Heart right ventricle (tissue), 16 donors: ENCODE data around the gene GPBP1. TPM values are rescaled to one million over a fixed set of nuclear protein-coding genes. Genes with fewer than 3 reads are reported as not detected.
"Not testable (repeated sequence)": the region's sequence is repeated elsewhere in the genome, so short reads cannot be mapped to it uniquely, and the experiment has no call there.

Source experiments
- ATAC-seq, 8 donors: fragments of 200-7000 bp; cut with Tn5 transposase; one replicate each; pipeline ENCODE4 v1.9.1; 2020; ENCODE audit warnings: mild to moderate bottlenecking in 8 of 8, moderate library complexity in 8 of 8, moderate number of reproducible peaks in 1 of 8
- DNase-seq, 2 donors: peaks; one replicate each; pipeline ENCODE4 v3.0.0-alpha.2; 2020
- H3K27ac ChIP-seq, 10 donors: fragments of 200-600 bp; sonication (generic) in 2 of 10; one replicate each; pipeline versions ENCODE4 v1.5.0 to v1.8.0; 2020 to 2022; ENCODE audit warnings: mild to moderate bottlenecking in 3 of 10
- H3K27me3 ChIP-seq, 7 donors: fragments of 200-600 bp; one replicate each; pipeline ENCODE4 v1.8.0; 2021 to 2022; ENCODE audit warnings: mild to moderate bottlenecking in 2 of 7
- H3K36me3 ChIP-seq, 9 donors: fragments of 200-600 bp; sonication (generic) in 1 of 9; one replicate each; pipeline versions ENCODE4 v1.5.0 to v1.8.0; 2020 to 2022; ENCODE audit warnings: mild to moderate bottlenecking in 2 of 9
- H3K4me1 ChIP-seq, 9 donors: fragments of 200-600 bp; sonication (generic) in 1 of 9; one replicate each; pipeline versions ENCODE4 v1.5.0 to v1.8.0; 2020 to 2022; ENCODE audit warnings: mild to moderate bottlenecking in 4 of 9
- H3K4me3 ChIP-seq, 10 donors: fragments of 200-600 bp; sonication (generic) in 2 of 10; one replicate each; pipeline versions ENCODE4 v1.5.0 to v1.8.0; 2020 to 2022; ENCODE audit warnings: mild to moderate bottlenecking in 7 of 10, moderate library complexity in 2 of 10
- H3K9me3 ChIP-seq, 11 donors: fragments of 200-600 bp in 10 of 11; sonication (generic) in 2 of 11; one replicate each; pipeline versions ENCODE4 v1.5.0 to v1.8.0; 2013 to 2022; ENCODE audit warnings: mild to moderate bottlenecking in 2 of 11, control low read depth in 1 of 11, moderate library complexity in 1 of 11
- WGBS, 2 donors: extraction: QIAGEN DNeasy Blood & Tissue Kit; methylation state at CpG; one replicate each; pipeline ENCODE4 v1.1.7; 2013; ENCODE audit warnings: inconsistent platforms in 1 of 2; 5-methylcytosine and 5-hydroxymethylcytosine counted together
- intact Hi-C, 10 donors: fragments of 100-400 bp; cut with DNase I; formaldehyde crosslinking; loops; one replicate each; pipeline versions ENCODE4 v1.11.1 to v1.14.2; 2022
- polyA plus RNA-seq, 2 donors: library from polyadenylated mRNA; stranded (reverse); fragments of 200-250 nt; gene quantifications; one replicate each; pipeline ENCODE4 v1.2.3, GENCODE V29; 2013
- total RNA-seq, 10 donors: library from RNA; stranded (reverse); fragmentation: NEBNext Ultra II Directional in 3 of 10; extraction: Animal tissue kit (Norgen Biotek cat#: 25700) in 3 of 10; gene quantifications; one replicate each; pipeline versions ENCODE4 v1.2.1 to v1.2.4, GENCODE V29; 2021 to 2023
- TF ChIP-seq, protein P1 (sequence below), 9 donors: fragments of 200-600 bp; sonication (generic) in 2 of 9; IDR thresholded peaks; one replicate each; pipeline versions ENCODE4 v1.5.0 to v1.8.0; 2021 to 2022; ENCODE audit warnings: antibody characterized with exemption in 9 of 9, mild to moderate bottlenecking in 5 of 9, moderate library complexity in 1 of 9
- donor health status: Arrhythmogenic right ventricular cardiomyopathy.
- donor health status: ischemic (EF 13 %, LVEDD 7.1; RV severe dilation, severe dysfunction).
- donor health status: healthy with polysubstance abuse.
- donor health status: DM: no; HTN: yes; CAD: no.
- donor health status: DM: no; HTN: no; CAD: no.
- donor health status: ischemic (EF 25% LVEDD 6.9; RV normal size, moderate dysfunction).
- donor health status: ischemic (EF 25% LVEDD 5.7; RV mildly dilated, moderate dysfunction).
- donor health status: healthy.
- donor health status: DM: yes; HTN: yes; CAD: no.
- donor health status: Ischemic cardiomyopathy.
- donor health status: ischemic (EF 35%, LVEDD 5.7; RV mildly dilated, moderate dysfunction).
- donor health status: nonischemic (EF 11% LVEDD 7.7; RV severe dilation, severe dysfunction).
- donor health status: DM: yes; HTN: yes; CAD: no.
- donor health status: PGD.
- donor health status: ischemic (EF 29% LVEDD 5.4; RV normal size, mild dysfunction).
- donor health status: nonischemic (EF 23%, LVEDD 6.1; RV moderate dilation, normal function).

Gene GPBP1
- total and polyA plus RNA-seq, 12 donors: 40.1 to 69.3 (median 51.0) TPM

DNA sequence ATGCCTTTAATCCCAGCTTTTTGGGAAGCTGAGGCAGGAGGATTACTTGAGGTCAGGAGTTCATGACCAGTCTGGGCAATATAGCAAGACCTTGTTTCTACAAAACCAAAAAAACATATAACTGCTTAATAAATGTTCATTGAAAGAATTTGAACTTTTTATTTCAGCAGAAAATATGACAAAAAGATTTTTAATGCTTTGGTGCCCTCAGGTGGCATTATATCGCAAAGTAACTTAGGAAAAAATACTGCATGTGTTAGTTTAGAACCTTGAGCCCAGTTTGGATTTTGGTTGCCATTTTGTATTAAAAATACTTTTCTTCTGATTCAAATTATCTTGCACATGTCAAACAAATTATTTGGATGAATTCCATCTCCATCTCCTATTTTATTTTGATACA, 103.2 kb downstream of the GPBP1 start:
- intact Hi-C loops: no loop called here
- TF ChIP-seq, protein P1, sequence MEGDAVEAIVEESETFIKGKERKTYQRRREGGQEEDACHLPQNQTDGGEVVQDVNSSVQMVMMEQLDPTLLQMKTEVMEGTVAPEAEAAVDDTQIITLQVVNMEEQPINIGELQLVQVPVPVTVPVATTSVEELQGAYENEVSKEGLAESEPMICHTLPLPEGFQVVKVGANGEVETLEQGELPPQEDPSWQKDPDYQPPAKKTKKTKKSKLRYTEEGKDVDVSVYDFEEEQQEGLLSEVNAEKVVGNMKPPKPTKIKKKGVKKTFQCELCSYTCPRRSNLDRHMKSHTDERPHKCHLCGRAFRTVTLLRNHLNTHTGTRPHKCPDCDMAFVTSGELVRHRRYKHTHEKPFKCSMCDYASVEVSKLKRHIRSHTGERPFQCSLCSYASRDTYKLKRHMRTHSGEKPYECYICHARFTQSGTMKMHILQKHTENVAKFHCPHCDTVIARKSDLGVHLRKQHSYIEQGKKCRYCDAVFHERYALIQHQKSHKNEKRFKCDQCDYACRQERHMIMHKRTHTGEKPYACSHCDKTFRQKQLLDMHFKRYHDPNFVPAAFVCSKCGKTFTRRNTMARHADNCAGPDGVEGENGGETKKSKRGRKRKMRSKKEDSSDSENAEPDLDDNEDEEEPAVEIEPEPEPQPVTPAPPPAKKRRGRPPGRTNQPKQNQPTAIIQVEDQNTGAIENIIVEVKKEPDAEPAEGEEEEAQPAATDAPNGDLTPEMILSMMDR (IDR thresholded peaks at IDR 0.05): peak in 6 of 9 donors; percentile 12 to 46 (median 33)
- Histone ChIP-seq H3K9me3 (no peaks in the 10 kb centered on the region), H3K27me3 (no peaks in the 10 kb centered on the region), H3K4me1 (no peaks in the 10 kb centered on the region), H3K36me3 (no peaks in the 10 kb centered on the region), H3K27ac (no peak overlapping the region), H3K4me3 (no peak overlapping the region)
- DNase-seq (no peak), ATAC-seq (no peak)
- 93 to 97% methylated on average over 1 of the region's 1 CpG for WGBS, 2 donors

DNA sequence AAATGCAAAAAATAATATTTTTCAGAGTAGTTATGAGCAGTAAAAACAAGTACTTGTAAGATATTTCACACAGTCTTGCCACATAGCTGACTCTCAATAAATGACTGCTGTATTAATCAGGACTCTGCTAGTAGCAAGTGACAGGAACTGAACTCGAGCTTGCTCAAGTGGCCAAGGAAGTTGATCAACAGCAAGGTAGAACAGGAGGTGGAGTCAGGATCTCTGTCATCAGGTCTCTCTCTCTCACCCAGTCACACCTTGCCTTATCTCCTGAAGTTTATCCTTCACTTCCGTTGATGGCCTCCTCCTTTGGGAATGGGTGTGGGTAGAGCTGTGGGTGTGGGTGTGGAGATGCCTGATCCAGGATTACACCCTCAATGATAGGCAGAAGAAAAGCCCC, 107.0 kb downstream of the GPBP1 start:
- Histone ChIP-seq H3K9me3 (peaks cover 0 to 14% (median 0%) of the 10 kb centered on the region in 11 donors), H3K27ac (no peak overlapping the region), H3K4me1 (no peaks in the 10 kb centered on the region), H3K4me3 (no peak overlapping the region), H3K27me3 (no peaks in the 10 kb centered on the region), H3K36me3 (no peaks in the 10 kb centered on the region)
- ATAC-seq (no peak), DNase-seq (no peak)
- intact Hi-C loops: no loop called here
- TF ChIP-seq, protein P1 (IDR thresholded peaks at IDR 0.05): no peak
- WGBS, 2 donors: 46 to 60% methylated on average over 2 of the region's 2 CpGs

DNA sequence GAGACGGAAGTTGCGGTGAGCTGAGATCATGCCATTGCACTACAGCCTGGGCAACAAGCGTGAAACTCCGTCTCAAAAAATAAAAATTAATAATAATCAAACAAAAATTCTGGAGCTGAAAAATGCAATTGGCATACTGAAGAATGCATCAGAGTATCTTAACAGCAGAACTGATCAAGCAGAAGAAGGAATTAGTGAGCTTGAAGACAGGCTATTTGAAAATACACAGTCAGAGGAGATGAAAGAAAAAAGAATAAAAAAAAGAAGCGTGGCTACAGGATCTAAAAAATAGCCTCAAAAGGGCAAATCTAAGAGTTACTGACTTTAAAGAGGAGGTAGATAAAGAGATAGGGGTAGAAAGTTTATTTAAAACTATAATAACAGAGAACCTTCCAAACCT, 111.2 kb downstream of the GPBP1 start:
- H3K9me3 ChIP-seq: peaks cover 0 to 29% (median 0%) of the 10 kb centered on the region in 11 donors
- intact Hi-C loops: not testable (repeated sequence)

DNA sequence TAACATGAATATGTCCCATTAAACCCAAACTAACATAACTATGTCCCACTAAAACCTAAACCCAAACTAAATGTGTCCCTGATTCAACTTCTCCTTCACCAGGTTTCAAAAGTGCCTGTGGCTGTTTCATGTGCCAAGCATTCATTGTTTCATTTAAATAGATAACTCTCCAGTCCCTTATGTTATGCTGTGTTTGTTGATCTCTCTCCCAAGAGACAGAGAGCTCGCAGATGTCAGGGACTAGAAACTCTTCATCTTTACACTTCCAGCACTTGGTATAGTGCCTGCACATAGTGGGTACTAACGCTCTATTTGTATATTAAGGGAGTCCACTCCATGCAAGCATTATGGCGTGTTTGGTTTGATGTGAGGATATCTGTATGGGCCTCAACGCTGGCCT, 118.0 kb downstream of the GPBP1 start:
- intact Hi-C loops: loop anchor here in 1 of 10 donors (10.0 kb wide), 1 partner anchor 593 kb away; no protein-coding TSS in a partner anchor

More for the DNA sequence above, 111.2 kb downstream of the GPBP1 start:
- H3K27ac ChIP-seq, H3K36me3 ChIP-seq, DNase-seq, H3K27me3 ChIP-seq, H3K4me3 ChIP-seq, H3K4me1 ChIP-seq, ATAC-seq: not testable (repeated sequence)
- WGBS, 2 donors: 95 to 97% methylated on average over 5 of the region's 5 CpGs

DNA sequence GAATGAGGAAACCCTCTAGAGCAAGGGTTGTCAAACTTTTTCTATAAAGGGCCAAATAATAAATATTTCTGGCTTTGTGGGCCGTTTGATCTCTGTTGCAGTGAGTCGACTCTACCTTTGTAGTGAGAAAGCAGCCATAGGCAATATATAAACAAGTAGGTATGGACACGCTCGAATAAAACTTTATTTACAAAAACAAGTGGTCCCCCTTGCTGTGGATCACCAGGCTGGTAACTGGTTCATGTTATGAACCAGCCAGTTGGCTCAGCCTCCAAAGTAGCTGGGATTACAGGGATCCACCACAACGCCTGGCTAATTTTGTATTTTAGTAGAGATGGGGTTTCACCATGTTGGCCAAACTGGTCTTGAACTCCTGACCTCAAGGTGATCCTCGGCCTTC, 118.5 kb downstream of the GPBP1 start:
- 93 to 97% methylated on average over 6 of the region's 6 CpGs for WGBS, 2 donors
- intact Hi-C loops: loop anchor here in 1 of 10 donors (10.0 kb wide), 1 partner anchor 592 kb away; no protein-coding TSS in a partner anchor

More for the DNA sequence above, 118.0 kb downstream of the GPBP1 start:
- H3K27me3 ChIP-seq: no peaks in the 10 kb centered on the region
- no peak overlapping the region for H3K27ac ChIP-seq
- H3K4me1 ChIP-seq: no peaks in the 10 kb centered on the region
- DNase-seq (no peak), ATAC-seq (peak in 2 of 8 donors; percentile 54 to 61)
- H3K4me3 ChIP-seq: no peak overlapping the region
- TF ChIP-seq, protein P1 (IDR thresholded peaks at IDR 0.05): no peak
- H3K36me3 ChIP-seq: no peaks in the 10 kb centered on the region
- 71 to 76% methylated on average over 4 of the region's 4 CpGs for WGBS, 2 donors
- peaks cover 0 to 20% (median 0%) of the 10 kb centered on the region in 11 donors for H3K9me3 ChIP-seq

More for the DNA sequence above, 118.5 kb downstream of the GPBP1 start:
- H3K27me3 ChIP-seq: no peaks in the 10 kb centered on the region
- DNase-seq: no peak
- no peak overlapping the region for H3K4me3 ChIP-seq
- H3K27ac ChIP-seq: no peak overlapping the region
- TF ChIP-seq, protein P1 (IDR thresholded peaks at IDR 0.05): no peak
- H3K36me3 ChIP-seq: no peaks in the 10 kb centered on the region
- peaks cover 0 to 20% (median 0%) of the 10 kb centered on the region in 11 donors for H3K9me3 ChIP-seq
- ATAC-seq: no peak
- H3K4me1 ChIP-seq: no peaks in the 10 kb centered on the region
